Tibial nerve (tissue), 4 donors: ENCODE results near the gene AUTS2.

Source experiments
- CTCF ChIP-seq, 5 experiments: fragments of 200-600 bp in 3 of 5; fragments of 450-650 bp in 2 of 5; sonication (generic) in 3 of 5; IDR thresholded peaks; one replicate each; pipeline ENCODE4 v1.5.1; 2016 to 2019; ENCODE audit warnings: antibody characterized with exemption in 5 of 5, mild to moderate bottlenecking in 3 of 5, moderate library complexity in 2 of 5
- EP300 ChIP-seq, 2 donors: sonication (generic); formaldehyde crosslinking; IDR thresholded peaks; one replicate each; pipeline ENCODE4 v1.6.1; 2017; ENCODE audit warnings: antibody characterized with exemption in 2 of 2, mild to moderate bottlenecking in 1 of 2
- POLR2A ChIP-seq, 2 donors: fragments of 450-650 bp; IDR thresholded peaks; one replicate each; pipeline ENCODE4 v1.6.1; 2017; ENCODE audit warnings: antibody characterized with exemption in 2 of 2, mild to moderate bottlenecking in 2 of 2, moderate library complexity in 2 of 2

GRCh38 chr7:69640216-69640615, 41.9 kb downstream of the AUTS2 start:
- no peak for TF ChIP-seq EP300 (IDR thresholded peaks at IDR 0.05)
- TF ChIP-seq CTCF (IDR thresholded peaks at IDR 0.05), result no peak
- no peak for TF ChIP-seq POLR2A (IDR thresholded peaks at IDR 0.05)
